DND-41 (cell line): ENCODE data around the gene ABCA10.

Experiments
- EZH2 ChIP-seq: IDR thresholded peaks from 3 replicates; pipeline ENCODE4 v1.6.1; 2012; ENCODE audit warnings: borderline replicate concordance, low read depth, mild to moderate bottlenecking, moderate library complexity, low read length, inconsistent platforms; ENCODE audit not compliant: severe bottlenecking
- TF ChIP-seq, protein P1 (sequence below): IDR thresholded peaks from 2 replicates; pipeline ENCODE4 v1.5.1; 2012; ENCODE audit warnings: borderline replicate concordance, low read length, moderate library complexity, mild to moderate bottlenecking; ENCODE audit not compliant: poor library complexity, severe bottlenecking; ENCODE audit errors: extremely low read depth

DNA sequence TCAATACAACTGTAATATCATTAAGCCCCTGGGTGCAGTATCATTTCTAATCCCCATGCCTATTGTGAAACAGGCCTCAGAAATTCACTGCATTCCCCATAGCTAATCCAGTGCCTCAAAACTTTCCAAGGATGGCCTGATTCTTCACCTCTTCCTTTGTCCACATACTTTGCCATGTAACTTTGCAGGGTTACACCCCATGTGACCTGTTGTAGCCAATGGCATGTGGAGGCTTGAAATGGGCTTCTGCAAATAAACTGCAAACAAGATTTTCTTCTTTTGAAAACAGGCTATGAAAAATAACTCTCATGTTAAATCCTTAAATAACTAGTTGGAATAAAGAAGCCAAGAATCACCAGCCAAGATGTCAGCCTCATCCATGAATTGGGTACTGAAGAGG is 35.9 kb downstream of the ABCA10 start:
- no peak for TF ChIP-seq EZH2
- TF ChIP-seq, protein P1, sequence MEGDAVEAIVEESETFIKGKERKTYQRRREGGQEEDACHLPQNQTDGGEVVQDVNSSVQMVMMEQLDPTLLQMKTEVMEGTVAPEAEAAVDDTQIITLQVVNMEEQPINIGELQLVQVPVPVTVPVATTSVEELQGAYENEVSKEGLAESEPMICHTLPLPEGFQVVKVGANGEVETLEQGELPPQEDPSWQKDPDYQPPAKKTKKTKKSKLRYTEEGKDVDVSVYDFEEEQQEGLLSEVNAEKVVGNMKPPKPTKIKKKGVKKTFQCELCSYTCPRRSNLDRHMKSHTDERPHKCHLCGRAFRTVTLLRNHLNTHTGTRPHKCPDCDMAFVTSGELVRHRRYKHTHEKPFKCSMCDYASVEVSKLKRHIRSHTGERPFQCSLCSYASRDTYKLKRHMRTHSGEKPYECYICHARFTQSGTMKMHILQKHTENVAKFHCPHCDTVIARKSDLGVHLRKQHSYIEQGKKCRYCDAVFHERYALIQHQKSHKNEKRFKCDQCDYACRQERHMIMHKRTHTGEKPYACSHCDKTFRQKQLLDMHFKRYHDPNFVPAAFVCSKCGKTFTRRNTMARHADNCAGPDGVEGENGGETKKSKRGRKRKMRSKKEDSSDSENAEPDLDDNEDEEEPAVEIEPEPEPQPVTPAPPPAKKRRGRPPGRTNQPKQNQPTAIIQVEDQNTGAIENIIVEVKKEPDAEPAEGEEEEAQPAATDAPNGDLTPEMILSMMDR = no peak
